H1 (cell line): ENCODE results near the gene CDC45. TPM values are rescaled to one million over a fixed set of nuclear protein-coding genes. Genes with fewer than 3 reads are reported as not detected.

Experiments used
- CTCF ChIA-PET: fragments of 300-600 bp; sonication (Branson Sonifier 250); formaldehyde crosslinking; loops from one replicate; lab custom pipeline; 2021; ENCODE audit not compliant: partially characterized antibody; lab: Charles Lee
- POLR2A ChIA-PET: fragments of 300-600 bp; sonication (Branson Sonifier 250); formaldehyde crosslinking; loops from one replicate; lab custom pipeline; 2021; ENCODE audit warnings: inconsistent platforms; ENCODE audit not compliant: partially characterized antibody; lab: Charles Lee
- DNase-seq, 2 experiments: peaks; one replicate each; pipeline versions ENCODE4 v3.0.0 to v3.0.0-alpha.2; 2010 to 2022; ENCODE audit warnings: low spot score in 2 of 2, low read depth in 1 of 2, mixed read lengths in 1 of 2
- FAIRE-seq: peaks from 2 replicates; lab custom pipeline; 2011; peaks lifted over from hg19 to GRCh38; lab: Jason Lieb, UNC
- H2AFZ ChIP-seq: 2 replicates; pipeline ENCODE4 v1.8.1; 2012; ENCODE audit warnings: low read length, inconsistent platforms
- H2AK5ac ChIP-seq: 2 replicates; pipeline ENCODE4 v1.6.1; 2013; ENCODE audit warnings: low read depth, low read length
- H2BK120ac ChIP-seq: replicated peaks from 2 replicates; pipeline ENCODE3; 2013; ENCODE audit warnings: low read depth, low read length, inconsistent platforms
- H2BK12ac ChIP-seq: 2 replicates; pipeline ENCODE4 v1.6.1; 2013; ENCODE audit warnings: low read depth, low read length
- H2BK15ac ChIP-seq: 2 replicates; pipeline ENCODE4 v1.6.1; 2013; ENCODE audit warnings: low read length
- H2BK20ac ChIP-seq: 2 replicates; pipeline ENCODE4 v1.6.1; 2013; ENCODE audit warnings: low read length
- H2BK5ac ChIP-seq: 2 replicates; pipeline ENCODE4 v1.6.1; 2013; ENCODE audit warnings: low read depth, low read length
- H3K14ac ChIP-seq: 2 replicates; pipeline ENCODE4 v1.6.1; 2013; ENCODE audit warnings: inconsistent platforms; ENCODE audit not compliant: insufficient read length
- H3K18ac ChIP-seq: 2 replicates; pipeline ENCODE4 v1.6.1; 2013; ENCODE audit warnings: low read length; ENCODE audit errors: extremely low read depth
- H3K23ac ChIP-seq: 2 replicates; pipeline ENCODE4 v1.6.1; 2013; ENCODE audit warnings: inconsistent platforms; ENCODE audit not compliant: insufficient read length
- H3K23me2 ChIP-seq: 2 replicates; pipeline ENCODE4 v1.6.1; 2013; ENCODE audit warnings: low read depth, low read length
- H3K27ac ChIP-seq: 2 replicates; pipeline ENCODE4 v1.6.1; 2011; ENCODE audit warnings: low read depth, low read length, inconsistent platforms
- H3K27me3 ChIP-seq, 4 experiments: replicated peaks in 1 of 4; 1 replicate in 1 of 4; 2 replicates in 3 of 4; pipeline versions ENCODE4 v1.6.1 to v1.8.1; 2011 to 2013; ENCODE audit warnings: low read length in 3 of 4, mild to moderate bottlenecking in 3 of 4, inconsistent platforms in 2 of 4, mixed read lengths in 2 of 4, moderate library complexity in 1 of 4; ENCODE audit not compliant: control insufficient read depth in 3 of 4, insufficient read depth in 3 of 4; ENCODE audit errors: extremely low read depth in 1 of 4
- H3K36me3 ChIP-seq, 4 experiments: 2 replicates each; pipeline versions ENCODE4 v1.6.1 to v1.8.1; 2011 to 2013; ENCODE audit warnings: mild to moderate bottlenecking in 4 of 4, low read length in 3 of 4, moderate library complexity in 2 of 4, control low read depth in 1 of 4, inconsistent platforms in 1 of 4; ENCODE audit not compliant: insufficient read depth in 4 of 4, control insufficient read depth in 2 of 4
- H3K4ac ChIP-seq: replicated peaks from 2 replicates; pipeline ENCODE3; 2013; ENCODE audit warnings: low read length, low read depth, mixed read lengths, inconsistent platforms; ENCODE audit not compliant: insufficient read length
- H3K4me1 ChIP-seq, 4 experiments: replicated peaks in 1 of 4; 1 replicate in 1 of 4; 2 replicates in 3 of 4; pipeline versions ENCODE4 v1.6.1 to v1.8.1; 2011 to 2013; ENCODE audit warnings: low read length in 3 of 4, inconsistent platforms in 2 of 4, mixed read lengths in 1 of 4; ENCODE audit not compliant: insufficient read depth in 4 of 4, control insufficient read depth in 3 of 4
- H3K4me2 ChIP-seq, 2 experiments: 2 replicates each; pipeline versions ENCODE4 v1.6.1 to v1.8.1; 2011 to 2013; ENCODE audit warnings: low read depth in 2 of 2, low read length in 2 of 2, control low read depth in 1 of 2, inconsistent platforms in 1 of 2, mild to moderate bottlenecking in 1 of 2; ENCODE audit not compliant: insufficient read depth in 1 of 2
- H3K4me3 ChIP-seq, 4 experiments: fragments of 200-600, 300-600 bp in 1 of 4; sonication (generic), shearing (Covaris generic), sonication (Bioruptor Twin) in 1 of 4; 2 replicates each; pipeline versions ENCODE4 v1.5.1 to v1.8.1; 2011 to 2016; ENCODE audit warnings: low read length in 4 of 4, low read depth in 3 of 4, control low read depth in 2 of 4, inconsistent platforms in 2 of 4, mild to moderate bottlenecking in 2 of 4, mixed read lengths in 1 of 4, moderate library complexity in 1 of 4; ENCODE audit not compliant: insufficient read depth in 2 of 4; ENCODE audit errors: extremely low read depth in 1 of 4
- H3K56ac ChIP-seq: replicated peaks from 2 replicates; pipeline ENCODE3; 2013; ENCODE audit warnings: low read depth, mild to moderate bottlenecking, mixed read lengths, low read length, inconsistent platforms; ENCODE audit not compliant: insufficient read length
- H3K79me1 ChIP-seq: 2 replicates; pipeline ENCODE4 v1.6.1; 2013; ENCODE audit warnings: low read depth, low read length, control low read depth
- H3K79me2 ChIP-seq, 2 experiments: 2 replicates each; pipeline versions ENCODE4 v1.6.1 to v1.8.1; 2012 to 2013; ENCODE audit warnings: low read length in 2 of 2, mild to moderate bottlenecking in 2 of 2, inconsistent platforms in 1 of 2; ENCODE audit not compliant: insufficient read depth in 2 of 2, control insufficient read depth in 1 of 2
- H3K9ac ChIP-seq, 4 experiments: replicated peaks in 1 of 4; 1 replicate in 1 of 4; 2 replicates in 3 of 4; pipeline versions ENCODE4 v1.6.1 to v1.8.1; 2011 to 2013; ENCODE audit warnings: low read depth in 3 of 4, low read length in 3 of 4, control low read depth in 2 of 4, mild to moderate bottlenecking in 2 of 4, moderate library complexity in 2 of 4, inconsistent platforms in 1 of 4; ENCODE audit errors: extremely low read depth in 1 of 4
- H3K9me3 ChIP-seq, 2 experiments: 2 replicates each; pipeline versions ENCODE4 v1.6.1 to v1.8.1; 2012 to 2013; ENCODE audit warnings: mild to moderate bottlenecking in 2 of 2, moderate library complexity in 2 of 2, control low read depth in 1 of 2, inconsistent platforms in 1 of 2, low read depth in 1 of 2, low read length in 1 of 2, mixed read lengths in 1 of 2; ENCODE audit not compliant: insufficient read depth in 2 of 2
- H4K20me1 ChIP-seq, 2 experiments: replicated peaks in 1 of 2; 2 replicates each; pipeline versions ENCODE3 to v1.8.1; 2011 to 2013; ENCODE audit warnings: inconsistent platforms in 2 of 2, low read length in 2 of 2, mild to moderate bottlenecking in 1 of 2; ENCODE audit not compliant: insufficient read depth in 2 of 2, control insufficient read depth in 1 of 2
- H4K5ac ChIP-seq: 2 replicates; pipeline ENCODE4 v1.6.1; 2013; ENCODE audit warnings: low read length, low read depth, mixed read lengths, inconsistent platforms; ENCODE audit not compliant: insufficient read length
- H4K8ac ChIP-seq: 2 replicates; pipeline ENCODE4 v1.8.0; 2013; ENCODE audit warnings: mild to moderate bottlenecking, moderate library complexity, low read length, inconsistent platforms; ENCODE audit not compliant: insufficient read depth; ENCODE audit errors: extremely low read depth
- H4K91ac ChIP-seq: replicated peaks from 2 replicates; pipeline ENCODE3; 2013; ENCODE audit warnings: low read length, mixed read lengths, inconsistent platforms; ENCODE audit not compliant: insufficient read length
- BACH1 ChIP-seq: IDR thresholded peaks from 2 replicates; pipeline ENCODE4 v1.6.1; 2012; ENCODE audit warnings: low read length, improper control_type of control experiment
- CEBPB ChIP-seq: IDR thresholded peaks from 2 replicates; pipeline ENCODE4 v1.6.1; 2012; ENCODE audit warnings: low read depth, low read length
- EZH2 ChIP-seq: fragments of 200-600 bp; sonication (generic); IDR thresholded peaks from 2 replicates; pipeline ENCODE4 v1.7.1; 2012; ENCODE audit warnings: low read depth, mild to moderate bottlenecking, moderate library complexity, low read length, inconsistent platforms; ENCODE audit not compliant: severe bottlenecking
- KDM5A ChIP-seq: fragments of 200-600 bp; IDR thresholded peaks from 2 replicates; pipeline ENCODE4 v1.7.1; 2012; ENCODE audit warnings: mild to moderate bottlenecking, low read length, inconsistent platforms, mixed read lengths
- NRF1 ChIP-seq: IDR thresholded peaks from 2 replicates; pipeline ENCODE4 v1.6.1; 2011; ENCODE audit warnings: mild to moderate bottlenecking, low read depth, low read length, improper control_type of control experiment
- POU5F1 ChIP-seq: IDR thresholded peaks from 2 replicates; pipeline ENCODE4 v1.6.1; 2011; ENCODE audit warnings: low read depth, mild to moderate bottlenecking, low read length, moderate library complexity
- RXRA ChIP-seq: IDR thresholded peaks from 2 replicates; pipeline ENCODE4 v1.6.1; 2011; ENCODE audit warnings: low read depth, mild to moderate bottlenecking, low read length, moderate library complexity; ENCODE audit not compliant: insufficient read depth
- SRF ChIP-seq: IDR thresholded peaks from 2 replicates; pipeline ENCODE4 v1.6.1; 2011; ENCODE audit warnings: mild to moderate bottlenecking, low read depth, low read length, moderate library complexity
- TEAD4 ChIP-seq: IDR thresholded peaks from 2 replicates; pipeline ENCODE4 v1.6.1; 2012; ENCODE audit warnings: low read depth, low read length, inconsistent platforms, mixed read lengths
- WGBS, 2 experiments: shearing (Covaris generic) in 1 of 2; methylation state at CpG; one replicate each; pipeline versions ENCODE4 v1.1.6 to v1.1.7; 2013 to 2015; ENCODE audit warnings: low lambda C conversion rate in 2 of 2, mixed read lengths in 2 of 2, inconsistent platforms in 1 of 2, low coverage in 1 of 2, missing lambda C conversion rate in 1 of 2; ENCODE audit not compliant: insufficient replicate concordance in 2 of 2, insufficient coverage in 1 of 2, insufficient read length in 1 of 2; ENCODE audit errors: extremely low coverage in 1 of 2, missing lambda C conversion rate in 1 of 2; 5-methylcytosine and 5-hydroxymethylcytosine counted together
- polyA plus RNA-seq, 7 experiments: library from polyadenylated mRNA; depleted of rRNA in 3 of 7; stranded (reverse) in 5 of 7; unstranded in 2 of 7; fragments of >200 nt in 5 of 7; fragments of 200-250 nt in 2 of 7; gene quantifications; 1 replicate in 5 of 7; 2 replicates in 1 of 7; 4 replicates in 1 of 7; pipeline versions ENCODE4 v1.2.1 to v1.2.3, GENCODE V29; 2011 to 2013; ENCODE audit warnings: missing spikeins in 2 of 7, mixed read lengths in 2 of 7
- total RNA-seq: library from RNA; stranded (reverse); fragmentation: NEBNext Ultra II Directional; extraction: Animal tissue kit (Norgen Biotek cat#: 25700); gene quantifications from 2 replicates; pipeline ENCODE4 v1.2.1, GENCODE V29; 2021
- TF ChIP-seq, protein P1 (sequence below): IDR thresholded peaks from 2 replicates; pipeline ENCODE4 v1.6.1; 2011; ENCODE audit warnings: low read depth, mild to moderate bottlenecking, low read length; ENCODE audit not compliant: insufficient read depth
- TF ChIP-seq, protein P2 (sequence below): IDR thresholded peaks from 2 replicates; pipeline ENCODE4 v1.6.1; 2011; ENCODE audit warnings: low read length, improper control_type of control experiment

Gene CDC45
- total and polyA plus RNA-seq, 2 of the 8 experiments (the other 6 are each of a cell fraction or from before 2014, with no cell fraction given): 31.9 to 37.7 TPM

DNA sequence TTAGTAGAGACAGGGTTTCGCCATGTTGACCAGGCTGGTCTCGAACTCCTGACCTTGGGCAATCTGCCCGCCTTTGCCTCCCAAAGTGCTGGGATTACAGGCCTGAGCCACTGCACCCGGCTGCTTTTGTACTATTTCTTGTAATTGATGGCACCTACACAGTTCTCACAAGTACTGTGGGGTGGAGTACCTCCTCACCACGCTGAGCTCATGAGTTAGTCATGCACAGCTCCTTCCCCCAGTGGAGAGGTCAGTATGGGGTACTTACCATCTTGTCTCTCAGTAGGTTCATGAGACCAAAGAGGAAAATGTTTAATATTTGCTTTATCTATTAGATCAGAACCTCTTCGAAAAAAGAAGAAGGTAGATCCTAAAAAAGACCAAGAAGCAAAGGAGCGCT lies 45.3 kb upstream of the CDC45 start:
- peaks cover 3 to 11% (median 9%) of the 10 kb centered on the region in 4 experiments; a peak in 5 of 8 replicates for H3K36me3 ChIP-seq
- peaks cover 12 to 18% of the 10 kb centered on the region in 2 experiments for H3K79me2 ChIP-seq
- H3K56ac ChIP-seq: no peak overlapping the region
- H4K20me1 ChIP-seq: peaks cover 6 to 12% of the 10 kb centered on the region in 2 experiments
- H2BK120ac ChIP-seq: no peak overlapping the region
- H3K18ac ChIP-seq: no peak overlapping the region
- no peak for DNase-seq
- no peak overlapping the region for H4K5ac ChIP-seq
- H3K4ac ChIP-seq: no peak overlapping the region
- H3K9ac ChIP-seq: no peak overlapping the region
- no peak overlapping the region for H3K4me2 ChIP-seq
- no peak overlapping the region for H3K27ac ChIP-seq
- TF ChIP-seq TEAD4 (no peak), KDM5A (no peak), EZH2 (no peak), BACH1 (no peak), NRF1 (no peak), CEBPB (no peak), POU5F1 (no peak), SRF (no peak), RXRA (no peak)
- TF ChIP-seq, protein P1, sequence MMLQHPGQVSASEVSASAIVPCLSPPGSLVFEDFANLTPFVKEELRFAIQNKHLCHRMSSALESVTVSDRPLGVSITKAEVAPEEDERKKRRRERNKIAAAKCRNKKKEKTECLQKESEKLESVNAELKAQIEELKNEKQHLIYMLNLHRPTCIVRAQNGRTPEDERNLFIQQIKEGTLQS: no peak
- TF ChIP-seq, protein P2, sequence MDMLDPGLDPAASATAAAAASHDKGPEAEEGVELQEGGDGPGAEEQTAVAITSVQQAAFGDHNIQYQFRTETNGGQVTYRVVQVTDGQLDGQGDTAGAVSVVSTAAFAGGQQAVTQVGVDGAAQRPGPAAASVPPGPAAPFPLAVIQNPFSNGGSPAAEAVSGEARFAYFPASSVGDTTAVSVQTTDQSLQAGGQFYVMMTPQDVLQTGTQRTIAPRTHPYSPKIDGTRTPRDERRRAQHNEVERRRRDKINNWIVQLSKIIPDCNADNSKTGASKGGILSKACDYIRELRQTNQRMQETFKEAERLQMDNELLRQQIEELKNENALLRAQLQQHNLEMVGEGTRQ: no peak
- TF ChIP-seq, all 59 proteins: peak for 0
- Histone ChIP-seq H3K9me3 (no peaks in the 10 kb centered on the region), H3K4me3 (no peak overlapping the region), H2AK5ac (no peak overlapping the region), H3K14ac (no peak overlapping the region), H3K79me1 (no peaks in the 10 kb centered on the region; the same call in 1 of the 2 replicates), H2BK15ac (no peak overlapping the region), H2BK5ac (no peak overlapping the region), H3K23me2 (peaks cover 11% of the 10 kb centered on the region), H4K91ac (no peak overlapping the region), H2AFZ (no peak overlapping the region), H2BK20ac (no peak overlapping the region), H3K23ac (no peak overlapping the region), H4K8ac (no peak overlapping the region), H3K4me1 (peaks cover 0 to 9% (median 4%) of the 10 kb centered on the region in 4 experiments; a peak in 5 of 7 replicates), H3K27me3 (no peaks in the 10 kb centered on the region), H2BK12ac (no peak overlapping the region)
- FAIRE-seq: no peak
- WGBS, 2 experiments: 97% methylated on average over 7 of the region's 7 CpGs; no CpG with 5 or more reads in 1 of the 2 experiments
- POLR2A ChIA-PET: interaction anchor here (2.3 to 7.9 kb wide), 4 partner anchors 12 to 45 kb away, joined by 6 to 127 read pairs (median 36); partner anchors contain the start of genes C22orf39, CDC45 and UFD1
- CTCF ChIA-PET: no interaction called here
